ENCODE data around the gene NIN.

NIN gene

GRCh38 chr14:50763382-50764007 is 67.5 kb downstream of the NIN start:
- DNase-seq (ENCODE audit: low read depth in 4 of 4, low spot score in 1 of 4), result no peak

- DNase-seq (ENCODE audit: low read depth in 4 of 4, low spot score in 1 of 4), result no peak
Observed at GRCh38 chr14:50762931-50763300, 68.0 kb downstream of the NIN start.

DNA sequence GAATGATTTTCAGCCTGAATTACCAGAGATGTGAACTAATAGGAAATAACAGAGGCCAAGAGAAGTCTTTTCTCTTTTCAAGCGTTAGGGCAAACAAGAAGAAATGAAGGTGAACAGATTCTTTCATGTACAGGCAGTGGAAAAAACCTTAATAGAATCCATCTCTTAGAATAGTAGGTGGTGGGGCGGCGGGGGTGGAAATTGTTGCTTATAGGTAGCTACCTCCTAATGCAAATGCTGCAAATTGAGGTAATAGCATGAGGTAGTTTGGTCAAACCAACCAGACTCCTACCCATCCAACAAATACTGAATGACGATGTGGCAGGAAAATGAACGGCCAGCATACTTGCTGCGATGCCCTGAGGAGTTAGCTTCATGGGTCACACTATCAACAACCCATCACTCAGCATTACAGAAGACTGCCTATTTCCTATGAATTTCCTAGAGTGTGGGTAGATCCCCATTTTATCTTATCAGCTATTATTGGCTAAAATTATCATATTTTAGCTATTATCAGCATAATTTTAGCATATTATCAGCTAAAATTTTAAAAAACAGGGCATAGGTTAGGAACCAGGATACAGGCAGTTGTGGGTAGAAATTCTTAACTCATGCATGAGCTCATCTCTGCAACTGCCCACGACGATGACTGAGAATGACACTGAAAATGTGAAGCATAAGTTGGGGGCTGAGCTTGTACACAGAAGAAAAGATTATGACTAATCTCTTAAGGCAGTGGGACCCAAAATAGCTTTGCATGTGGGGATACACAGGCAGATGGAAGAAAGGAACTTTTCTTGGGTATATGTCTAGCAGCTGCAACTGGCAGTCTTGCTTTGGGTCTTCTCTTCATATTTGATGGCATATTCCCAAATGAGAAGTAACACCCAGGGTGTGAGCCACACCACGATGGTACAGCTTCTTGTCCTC is 68.7 kb downstream of the NIN start:
- peak in 2 of 4 experiments; percentile 33 to 40 for DNase-seq (ENCODE audit: low read depth in 4 of 4, low spot score in 1 of 4)

- DNase-seq (ENCODE audit: low read depth in 4 of 4, low spot score in 1 of 4), result no peak
Observed at GRCh38 chr14:50759800-50760543, 71.0 kb downstream of the NIN start.

GRCh38 chr14:50758945-50759344 is 72.0 kb downstream of the NIN start:
- DNase-seq (ENCODE audit: low read depth in 4 of 4, low spot score in 1 of 4), result no peak

DNA sequence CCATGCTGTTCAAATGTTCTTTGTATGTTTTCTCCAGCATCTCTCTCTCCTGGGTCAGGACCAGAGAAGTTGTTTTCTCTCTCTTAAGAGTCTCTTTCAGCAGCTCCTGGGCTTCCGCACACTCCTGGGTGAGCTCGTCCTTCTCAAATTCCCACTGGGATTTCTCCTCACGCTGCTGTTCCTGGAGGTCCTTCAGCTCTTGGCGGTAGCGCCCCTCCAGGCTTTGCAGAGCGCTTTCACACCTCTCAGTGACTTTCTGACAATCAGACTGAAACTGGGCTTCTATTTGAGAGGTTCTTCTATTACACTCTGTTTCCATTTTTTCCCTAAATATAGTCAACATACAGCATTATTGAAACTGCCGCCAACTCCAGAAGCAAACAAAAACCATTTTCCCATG is 72.7 kb downstream of the NIN start:
- DNase-seq (ENCODE audit: low read depth in 4 of 4, low spot score in 1 of 4), result no peak

DNA sequence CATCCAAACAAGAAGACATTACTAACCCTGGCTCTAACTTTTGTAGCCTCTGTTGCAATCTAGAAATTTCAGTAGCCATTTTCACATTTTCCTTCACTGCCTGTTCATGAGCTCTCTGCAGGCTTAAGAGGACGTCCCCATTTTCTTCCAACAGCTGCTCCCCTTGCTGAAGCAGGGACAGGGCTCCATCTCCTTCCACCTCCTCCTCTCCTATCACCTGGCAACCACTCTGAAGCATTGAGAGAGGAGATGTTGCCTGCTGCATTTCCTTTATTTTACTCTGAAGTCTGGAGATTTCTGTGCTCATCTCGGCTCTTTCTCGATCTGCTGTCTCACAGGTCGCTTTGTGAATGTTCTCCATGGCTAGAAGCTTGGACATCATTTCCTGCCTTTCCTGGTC is 73.3 kb downstream of the NIN start:
- no peak for DNase-seq (ENCODE audit: low read depth in 4 of 4, low spot score in 1 of 4)

GRCh38 chr14:50756300-50756699 is 74.7 kb downstream of the NIN start:
- no peak for DNase-seq (ENCODE audit: low read depth in 4 of 4, low spot score in 1 of 4)

- no peak for DNase-seq (ENCODE audit: low read depth in 4 of 4, low spot score in 1 of 4)
Observed at GRCh38 chr14:50750323-50750722, 80.6 kb downstream of the NIN start.

DNA sequence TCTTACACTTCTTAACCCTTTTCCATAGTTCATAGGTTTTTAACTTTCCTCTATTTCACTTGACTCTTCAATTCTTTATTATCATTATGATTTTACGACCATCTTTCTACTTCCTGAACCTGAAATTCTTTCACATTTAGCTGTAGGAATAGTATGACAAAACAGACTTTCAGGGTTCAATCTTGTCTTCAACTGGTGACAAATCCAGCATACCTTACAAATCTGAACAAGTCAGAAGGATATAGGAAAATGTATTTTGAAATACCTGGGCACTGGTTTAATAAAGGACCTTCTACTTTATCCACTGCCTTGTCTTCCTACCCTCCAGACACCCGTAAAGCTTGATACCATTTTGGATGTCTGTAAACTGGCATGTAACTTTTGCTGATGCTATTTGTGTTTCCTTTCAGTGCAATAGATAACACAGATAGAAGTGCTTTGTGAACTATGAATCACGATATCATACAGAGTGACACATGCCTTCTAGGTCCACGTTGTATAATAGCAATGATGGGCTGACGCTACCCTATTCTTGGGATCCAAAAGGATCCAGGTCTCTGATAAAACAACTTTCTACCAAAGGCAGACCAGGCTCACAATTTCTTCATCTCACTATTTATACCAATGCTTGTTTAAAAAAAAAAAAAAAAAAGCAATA is 85.4 kb downstream of the NIN start:
- DNase-seq (ENCODE audit: low read depth in 4 of 4, low spot score in 1 of 4), result no peak

DNA sequence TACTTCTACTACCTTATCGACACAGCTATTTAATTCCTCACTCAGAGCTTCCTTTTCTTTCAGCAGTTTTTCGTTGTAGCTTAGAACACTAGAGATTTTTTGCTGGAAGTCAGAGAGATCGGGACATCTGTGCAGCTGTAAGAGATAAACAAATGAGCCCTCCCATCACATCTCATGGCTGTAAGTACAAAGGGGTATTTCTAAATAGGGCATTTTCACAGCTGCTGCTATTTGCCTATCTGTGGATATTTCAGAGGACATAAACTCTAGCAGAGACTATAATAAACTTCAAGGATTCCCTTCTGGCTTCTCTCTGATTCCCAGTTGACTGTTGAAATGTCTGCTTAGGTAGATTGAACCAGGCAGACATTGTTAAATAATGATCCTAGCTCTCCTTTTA is 86.7 kb downstream of the NIN start:
- DNase-seq (ENCODE audit: low read depth in 4 of 4, low spot score in 1 of 4), result no peak

DNA sequence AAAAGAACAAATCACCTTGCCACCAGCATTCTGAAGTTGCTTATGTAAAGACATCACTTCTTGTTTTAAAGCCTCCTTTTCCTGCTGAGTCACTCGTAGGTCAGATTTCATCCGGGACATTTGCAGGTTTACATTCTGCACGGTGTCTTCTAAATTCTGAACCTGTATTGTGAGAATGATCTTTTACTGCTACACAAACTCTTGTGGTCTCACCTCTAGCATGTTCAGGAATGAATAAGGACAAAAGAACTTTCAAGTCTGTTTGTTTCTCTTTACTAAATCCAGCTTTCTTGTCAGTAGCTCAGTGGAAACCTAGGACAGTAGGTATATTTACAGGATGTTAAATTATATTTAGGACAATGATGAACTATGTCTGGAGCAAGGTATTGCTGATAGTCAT is 89.4 kb downstream of the NIN start:
- DNase-seq (ENCODE audit: low read depth in 4 of 4, low spot score in 1 of 4), result no peak

DNA sequence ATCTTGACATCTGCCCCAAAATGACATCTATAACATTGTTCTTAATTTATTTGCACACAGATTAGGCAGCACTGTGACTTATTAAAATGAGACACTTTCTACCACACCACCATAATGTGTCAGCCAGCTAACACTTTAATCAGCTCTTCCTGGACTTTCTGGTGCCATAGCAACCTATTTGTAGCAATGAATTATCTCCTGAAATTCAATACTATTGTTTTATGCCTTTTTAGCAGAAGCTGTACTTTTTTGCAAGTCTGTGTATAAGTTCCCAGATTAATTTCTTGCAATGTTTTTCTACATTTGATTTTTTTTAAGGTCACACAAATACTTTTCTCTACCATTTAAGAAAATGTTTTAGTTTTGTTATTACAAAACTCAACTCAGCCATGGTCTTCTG is 90.1 kb downstream of the NIN start:
- DNase-seq (ENCODE audit: low read depth in 4 of 4, low spot score in 1 of 4), result no peak

DNA sequence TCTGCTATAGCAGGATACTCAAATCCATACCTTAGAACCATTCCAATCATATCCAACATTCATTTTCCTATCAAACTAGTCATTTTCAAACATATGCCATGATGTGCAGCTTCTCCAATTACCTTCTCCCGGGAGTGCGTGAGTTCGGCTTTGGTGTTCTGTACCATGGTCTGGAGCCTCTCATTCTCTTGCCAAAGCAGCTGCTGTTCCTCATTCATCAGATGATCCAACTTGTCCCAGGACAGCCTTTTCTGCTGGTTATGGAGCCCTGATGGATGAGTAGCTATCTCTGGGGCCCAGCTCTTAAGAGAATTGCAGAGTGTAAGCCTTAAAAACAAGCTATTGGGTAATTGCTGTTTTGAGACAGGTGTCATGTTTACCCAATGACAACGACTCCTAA is 91.8 kb downstream of the NIN start:
- no peak for DNase-seq (ENCODE audit: low read depth in 4 of 4, low spot score in 1 of 4)

- peak in 2 of 4 experiments; percentile 4 to 32 for DNase-seq (ENCODE audit: low read depth in 4 of 4, low spot score in 1 of 4)
Observed at GRCh38 chr14:50736932-50737419, 94.0 kb downstream of the NIN start.

- no peak for DNase-seq (ENCODE audit: low read depth in 4 of 4, low spot score in 1 of 4)
Observed at GRCh38 chr14:50734950-50735695, 95.8 kb downstream of the NIN start.

GRCh38 chr14:50733494-50733893 is 97.5 kb downstream of the NIN start:
- no peak for DNase-seq (ENCODE audit: low read depth in 4 of 4, low spot score in 1 of 4)

GRCh38 chr14:50728836-50729235 is 102.1 kb downstream of the NIN start:
- no peak for DNase-seq (ENCODE audit: low read depth in 4 of 4, low spot score in 1 of 4)

DNA sequence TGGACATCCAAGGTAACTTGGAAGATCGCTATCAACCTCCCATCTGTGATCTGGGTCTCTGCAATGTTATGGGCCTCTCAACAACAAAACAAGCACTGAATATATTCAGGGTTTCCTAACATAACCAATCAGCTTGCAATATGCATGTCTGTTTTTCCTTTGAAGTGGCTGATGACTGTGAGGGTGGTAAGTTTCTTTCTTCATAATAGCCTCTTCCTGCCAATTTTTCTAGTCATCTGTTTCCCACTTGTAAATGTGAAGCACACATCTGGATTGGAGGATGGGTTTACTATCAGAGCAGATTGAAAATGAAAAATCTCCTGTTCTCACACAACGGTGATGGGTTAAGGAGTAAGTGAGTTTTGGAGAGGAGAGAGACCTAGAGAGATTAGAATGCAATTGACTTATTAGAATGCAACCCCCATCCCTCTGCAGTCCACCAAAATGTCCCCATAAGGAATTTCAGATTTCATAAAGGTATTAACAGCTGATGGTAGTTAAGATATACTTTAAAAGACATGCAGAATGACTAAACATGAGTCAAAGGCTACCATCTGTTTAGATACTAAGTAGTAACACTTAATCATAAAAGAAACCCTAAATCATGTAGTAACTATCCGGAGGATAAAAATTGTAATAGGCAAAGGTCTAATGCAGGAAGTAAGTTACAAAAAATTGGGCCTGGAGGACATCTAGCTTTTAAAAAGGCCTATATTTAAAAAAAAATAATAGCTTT is 104.4 kb downstream of the NIN start:
- DNase-seq (ENCODE audit: low read depth in 4 of 4, low spot score in 1 of 4), result no peak

GRCh38 chr14:50725761-50726160 is 105.2 kb downstream of the NIN start:
- no peak for DNase-seq (ENCODE audit: low read depth in 4 of 4, low spot score in 1 of 4)

Measured in stimulated activated CD4-positive, alpha-beta T cell treated with anti-CD3 and anti-CD28 coated beads, Interleukin-1b, Interleukin-23, amount 100 ng/mL, for 24 hours (primary cell).